GM21786 (cell line): ENCODE results near the gene CIZ1.
"Not testable (repeated sequence)": the region's sequence is repeated elsewhere in the genome, so short reads cannot be mapped to it uniquely, and the experiment has no call there.

Experiments
- ATAC-seq: cut with Tn5 transposase; IDR thresholded peaks from one replicate; pipeline ENCODE4 v1.9.1; 2021; ENCODE audit not compliant: unreplicated experiment

CIZ1 gene

GRCh38 chr9:128148509-128149000, 42.8 kb downstream of the CIZ1 start:
- no peak for ATAC-seq

- ATAC-seq = no peak
These were observed 44.7 kb downstream of the CIZ1 start for GRCh38 chr9:128146591-128147120.

GRCh38 chr9:128145951-128146351, 45.4 kb downstream of the CIZ1 start:
- no peak for ATAC-seq

DNA sequence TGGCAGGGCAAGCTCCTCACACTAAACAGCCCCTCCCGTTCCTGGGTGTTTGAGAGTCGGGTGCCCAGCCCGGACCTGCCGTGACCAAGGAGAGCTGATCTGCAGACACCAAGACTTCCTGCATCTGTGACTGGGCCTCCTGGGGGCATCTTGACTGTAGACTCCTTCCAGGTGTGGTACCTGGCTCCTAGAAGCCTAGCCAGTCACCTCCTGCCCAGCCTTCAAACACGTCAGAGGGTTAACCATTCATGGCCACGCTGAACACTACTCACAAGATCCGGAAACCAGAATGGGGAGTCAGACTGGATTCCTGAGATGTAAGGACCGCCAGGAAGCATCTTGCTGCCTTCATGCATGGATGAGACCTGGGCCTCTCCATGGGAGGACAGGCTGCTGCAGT, 45.8 kb downstream of the CIZ1 start:
- no peak for ATAC-seq

DNA sequence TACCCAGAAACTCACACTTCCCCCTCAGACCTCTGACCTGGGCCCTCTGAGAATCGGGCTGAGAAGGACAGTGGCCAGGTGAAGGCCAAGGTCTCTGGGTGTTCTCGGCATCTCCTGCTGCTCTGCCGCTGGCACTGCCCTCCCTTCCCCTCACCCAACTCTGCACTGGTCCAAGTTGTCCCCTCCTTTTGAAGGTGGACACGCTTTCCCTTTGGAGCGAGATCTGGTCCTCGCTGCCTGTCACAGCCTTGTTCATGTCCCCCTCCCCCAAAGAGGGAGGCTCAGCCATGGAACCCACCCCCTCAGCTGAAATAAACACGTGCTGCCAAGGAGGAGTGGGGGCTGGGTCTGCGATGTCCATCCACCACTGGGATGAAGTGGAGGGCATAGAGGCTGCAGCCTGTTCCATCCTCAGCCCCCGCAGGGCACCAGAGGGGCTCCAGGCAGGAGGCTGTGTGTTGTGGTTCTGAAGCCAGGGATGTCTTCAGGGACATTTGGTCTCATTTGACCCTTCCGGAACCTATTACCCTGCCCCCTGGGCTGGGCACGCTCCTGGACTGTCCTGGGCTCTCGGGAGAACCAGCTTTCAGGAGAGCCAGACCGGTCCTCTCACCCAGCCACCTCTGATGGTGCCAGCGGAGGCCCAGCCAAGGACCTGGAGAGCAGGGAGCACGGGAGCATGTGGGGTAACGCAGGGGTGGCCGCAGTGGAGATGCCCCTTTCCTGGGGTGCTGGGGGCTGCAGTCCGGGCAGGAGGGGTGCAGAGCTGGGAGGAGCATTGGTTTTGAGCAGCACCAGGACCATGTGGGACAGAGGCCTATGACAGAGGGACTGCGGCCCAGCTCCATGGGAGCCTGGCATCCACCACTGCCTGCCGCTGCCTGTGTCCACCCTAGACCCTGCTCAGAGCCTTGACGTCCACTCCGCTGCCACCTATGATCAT, 46.9 kb downstream of the CIZ1 start:
- no peak for ATAC-seq

DNA sequence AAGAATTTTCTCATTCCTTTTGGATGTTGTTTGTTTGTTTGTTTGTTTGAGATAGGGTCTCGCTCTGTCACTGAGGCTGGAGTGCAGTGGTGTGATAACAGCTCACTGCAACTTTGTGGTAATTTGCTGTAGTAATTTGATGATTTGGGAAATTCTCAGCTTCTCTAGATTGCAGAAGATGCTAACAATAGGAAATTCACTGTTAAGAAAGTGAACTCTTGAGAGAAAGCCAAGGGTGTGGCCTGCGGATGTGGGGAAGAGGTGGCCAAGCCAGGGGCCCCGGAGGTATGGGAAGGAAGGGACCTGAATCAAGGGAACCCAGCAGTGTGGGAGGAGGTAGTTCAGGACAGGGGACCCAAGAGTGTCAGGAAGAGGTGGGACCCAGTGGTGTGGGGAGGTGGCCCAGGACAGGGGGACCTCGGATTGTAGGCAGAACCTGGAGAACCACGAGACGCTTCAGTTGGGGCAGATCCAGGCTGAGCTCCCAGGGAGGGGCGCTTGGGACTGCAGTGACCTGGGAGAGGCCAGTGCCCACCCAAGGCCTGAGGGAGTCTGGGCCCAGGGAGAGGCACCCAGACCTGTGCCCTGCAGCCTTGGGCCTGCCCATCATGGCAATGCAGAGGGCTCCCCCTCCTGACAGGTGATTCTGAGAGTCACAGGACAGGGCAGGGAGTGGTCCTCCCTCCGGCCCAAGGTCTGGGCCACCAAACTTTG, 47.7 kb downstream of the CIZ1 start:
- ATAC-seq = no peak

DNA sequence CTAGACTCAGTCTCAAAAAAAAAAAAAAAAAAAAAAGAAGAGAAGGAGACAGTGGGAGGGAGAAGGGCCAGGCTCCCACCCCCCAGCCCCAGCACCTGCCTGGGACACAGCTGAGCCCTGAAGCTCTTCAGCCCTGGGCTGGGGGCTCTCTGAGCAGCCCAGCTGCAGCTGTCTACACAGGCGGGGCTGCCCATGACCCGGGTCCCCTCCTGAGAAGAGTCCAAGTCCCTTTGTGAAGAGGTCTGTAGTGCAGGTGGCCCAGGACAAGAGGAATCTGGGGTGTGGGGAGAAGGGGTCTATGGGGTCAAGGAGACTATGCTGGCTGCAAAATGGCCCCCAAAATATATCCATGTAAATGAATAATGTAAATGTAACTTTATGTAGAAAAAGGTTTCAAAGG, 48.8 kb downstream of the CIZ1 start:
- ATAC-seq = no peak

GRCh38 chr9:128142061-128142460, 49.3 kb downstream of the CIZ1 start:
- no peak for ATAC-seq

DNA sequence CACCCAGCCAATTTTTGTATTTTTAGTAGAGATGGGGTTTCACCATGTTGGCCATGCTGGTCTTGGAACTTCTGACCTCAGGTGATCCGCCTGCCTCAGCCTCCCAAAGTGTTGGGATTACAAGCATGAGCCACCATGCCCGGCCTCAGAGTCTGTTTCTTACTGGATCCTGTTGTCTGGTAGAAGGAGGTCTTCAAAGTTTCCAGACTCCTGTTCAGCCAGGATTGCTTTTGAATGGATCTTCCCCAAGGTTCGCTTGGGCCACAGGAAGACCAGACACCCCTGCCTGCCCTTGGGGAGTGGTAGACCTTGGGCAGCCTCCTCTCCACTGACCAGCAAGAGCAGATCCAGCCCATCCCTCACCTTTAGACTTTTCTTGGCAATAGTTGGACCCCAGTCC, 49.8 kb downstream of the CIZ1 start:
- no peak for ATAC-seq

DNA sequence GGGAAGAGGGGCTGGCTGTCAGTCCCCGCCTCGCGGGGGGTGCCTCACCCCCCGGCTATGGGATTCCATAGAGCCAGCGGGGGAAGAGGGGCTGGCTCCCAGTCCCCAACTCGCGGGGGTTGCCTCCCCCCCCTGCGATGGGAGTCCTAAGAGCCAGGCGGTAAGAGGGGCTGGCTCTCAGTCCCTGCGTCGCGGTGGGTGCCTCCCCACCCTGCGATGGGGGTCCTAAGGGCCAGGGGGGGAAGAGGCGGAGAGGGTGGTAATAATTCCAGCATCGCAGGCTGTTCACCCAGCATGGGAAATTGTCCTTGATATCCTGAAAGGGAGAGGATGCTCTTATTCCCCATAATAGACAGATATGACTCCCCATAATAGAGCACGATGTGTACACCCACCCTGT, 51.8 kb downstream of the CIZ1 start:
- no peak for ATAC-seq

GRCh38 chr9:128138001-128138400, 53.4 kb downstream of the CIZ1 start:
- ATAC-seq = no peak

DNA sequence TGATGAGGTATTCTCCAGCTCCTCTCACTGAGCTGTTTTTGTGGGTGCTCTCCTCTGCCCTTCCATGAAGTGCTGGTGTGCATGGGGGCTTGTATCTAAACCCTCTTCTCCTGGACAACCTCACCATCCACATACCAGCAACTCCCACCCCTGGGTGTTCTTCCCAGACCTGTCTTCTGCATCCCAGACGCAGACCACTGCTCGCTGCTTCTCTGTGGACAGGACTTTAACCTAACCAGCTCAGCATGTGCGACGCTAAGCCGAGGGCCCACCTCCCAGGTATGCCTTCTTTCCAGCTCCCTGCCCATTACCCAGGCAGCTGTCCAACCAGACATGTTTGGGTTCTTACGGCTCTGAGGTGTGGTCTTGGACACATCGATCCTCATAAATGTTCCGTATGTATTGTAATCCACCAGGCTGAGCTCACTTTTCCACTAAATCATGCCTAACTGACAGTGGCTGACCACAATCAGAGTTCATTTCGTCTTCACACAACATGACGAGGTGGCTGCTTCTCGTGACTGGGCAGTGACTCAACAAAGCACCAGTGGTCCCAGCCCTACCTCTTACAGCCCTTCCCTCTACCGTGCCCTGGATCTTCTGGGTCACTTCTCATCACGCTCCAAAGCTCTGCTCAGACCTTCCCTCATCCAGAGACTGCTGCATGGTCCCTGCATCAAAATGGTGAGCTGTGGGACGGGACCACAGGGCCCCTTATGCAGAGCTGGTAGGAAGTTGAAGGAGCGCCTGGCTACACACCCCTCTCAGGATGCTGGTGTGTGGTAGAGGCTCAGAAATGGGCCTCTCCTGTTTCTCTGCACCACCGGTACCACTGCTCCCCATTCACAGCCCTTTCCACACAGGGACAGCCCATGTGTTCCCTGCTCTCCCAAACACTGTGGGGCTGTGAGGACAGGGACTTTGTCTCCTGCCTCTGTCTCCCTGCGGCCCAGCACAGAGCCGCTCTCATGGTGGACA, 54.3 kb downstream of the CIZ1 start:
- ATAC-seq = no peak

DNA sequence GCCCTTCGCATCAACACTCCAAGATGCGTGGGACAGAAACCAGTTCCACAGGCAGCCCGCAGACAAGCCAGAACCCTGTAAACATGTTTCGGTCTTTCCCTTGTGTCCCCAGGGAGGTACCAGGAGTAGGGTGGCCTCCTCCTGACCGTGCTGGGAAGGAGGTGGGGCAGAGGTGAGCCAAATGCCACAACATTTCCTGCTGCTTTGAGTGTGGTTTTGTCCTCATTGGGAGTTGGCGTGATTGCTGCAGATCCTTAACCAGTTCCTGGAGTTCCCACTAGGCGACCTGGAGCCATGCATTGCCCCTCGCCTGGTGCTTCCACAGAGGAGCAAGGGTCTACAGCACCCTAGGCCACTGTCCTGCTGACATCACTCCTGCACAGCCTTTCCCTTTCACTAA, 55.8 kb downstream of the CIZ1 start:
- not testable (repeated sequence) for ATAC-seq

DNA sequence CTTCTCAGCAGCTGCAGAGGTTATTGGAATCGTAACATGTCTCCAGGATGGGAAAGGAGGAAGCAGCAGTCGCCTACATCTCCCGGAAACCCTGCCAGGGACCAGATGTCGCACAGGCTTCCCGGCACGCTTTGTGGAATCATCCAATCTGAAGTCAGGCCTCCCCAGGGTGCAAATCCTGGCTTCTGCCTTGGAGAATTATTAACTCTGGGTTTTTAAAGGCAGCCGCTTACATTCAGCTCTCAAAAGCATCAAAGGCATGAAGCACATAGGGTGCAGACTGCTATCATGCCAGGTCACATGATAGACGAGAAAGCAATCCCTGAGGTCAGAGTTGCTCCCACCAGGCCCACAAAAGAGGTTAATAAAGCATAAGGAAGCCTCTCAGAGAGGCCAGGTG, 59.2 kb downstream of the CIZ1 start:
- not testable (repeated sequence) for ATAC-seq

- ATAC-seq = not testable (repeated sequence)
These were observed 60.0 kb downstream of the CIZ1 start for GRCh38 chr9:128131346-128131745.

GRCh38 chr9:128130651-128131050, 60.7 kb downstream of the CIZ1 start:
- not testable (repeated sequence) for ATAC-seq

DNA sequence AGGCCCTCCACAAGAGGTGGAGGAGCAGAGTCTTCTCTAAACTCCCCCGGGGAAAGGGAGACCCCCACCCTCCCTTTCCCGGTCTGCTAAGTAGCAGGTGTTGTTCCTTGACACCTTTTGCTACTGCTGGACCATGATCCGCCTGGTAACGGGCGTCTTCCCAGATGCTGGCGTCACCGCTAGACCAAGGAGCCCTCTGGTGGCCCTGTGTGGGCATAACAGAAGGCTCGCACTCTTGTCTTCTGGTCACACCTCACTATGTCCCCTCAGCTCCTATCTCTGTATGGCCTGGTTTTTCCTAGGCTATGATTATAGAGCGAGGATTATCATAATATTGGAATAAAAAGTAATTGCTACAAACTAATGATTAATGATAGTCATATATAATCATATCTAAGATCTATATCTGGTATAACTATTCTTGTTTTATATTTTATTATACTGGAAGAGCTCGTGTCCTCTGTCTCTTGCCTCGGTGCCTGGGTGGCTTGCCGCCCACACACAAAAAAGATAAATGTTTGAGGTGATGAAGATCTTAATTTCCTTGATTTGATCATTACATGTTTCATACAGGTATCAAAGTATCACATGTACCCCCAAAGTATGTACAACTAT, 61.3 kb downstream of the CIZ1 start:
- not testable (repeated sequence) for ATAC-seq

DNA sequence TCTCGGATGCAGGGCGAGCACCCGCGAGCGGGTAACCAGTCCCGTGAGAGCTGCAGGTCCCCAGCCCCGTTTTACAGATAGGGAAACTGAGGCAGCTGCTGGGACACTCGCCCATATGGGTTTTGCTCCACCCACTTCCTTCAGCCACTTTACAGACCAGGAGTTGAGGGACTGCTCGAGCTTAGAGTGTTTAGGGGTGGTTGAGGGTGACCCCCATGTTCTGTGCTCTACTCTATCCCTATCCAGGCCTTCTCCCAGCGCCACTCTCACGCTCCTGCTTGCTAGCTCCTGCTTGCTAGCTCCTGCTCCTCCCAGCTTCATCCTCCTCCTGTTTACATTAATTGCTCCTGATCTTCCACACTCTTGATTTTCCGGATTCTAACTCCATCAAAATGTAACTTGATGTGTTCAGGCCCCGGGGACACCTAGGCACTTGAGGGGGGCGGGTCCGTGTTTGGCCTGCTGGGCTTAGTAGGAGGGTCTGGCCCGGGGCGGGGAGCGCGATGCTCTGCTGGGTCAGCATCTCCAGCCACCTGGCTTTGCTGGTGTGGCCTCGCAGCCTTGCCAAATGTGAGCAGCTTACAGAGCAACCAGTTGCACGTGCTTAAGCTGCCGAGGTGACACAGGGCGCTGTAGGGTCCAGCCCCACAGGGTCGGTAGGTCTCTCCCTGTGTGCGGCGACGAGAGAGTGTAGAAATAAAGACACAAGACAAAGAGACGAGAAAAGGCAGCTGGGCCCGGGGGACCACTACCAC, 62.4 kb downstream of the CIZ1 start:
- no peak for ATAC-seq
